Measurements from ENCODE around the gene ADCYAP1. TPM values are rescaled to one million over a fixed set of nuclear protein-coding genes. Genes with fewer than 3 reads are reported as not detected.

The ADCYAP1 gene
- polyA plus RNA-seq, 1 of the 3 experiments (the other 2 are of a cell fraction) = not detected

- ChIA-PET CTCF (no interaction called here), POLR2A (no interaction called here)
- H4K20me1 ChIP-seq (ENCODE audit: insufficient read depth) = no peaks in the 10 kb centered on the region
Observed at GRCh38 chr18:916562-916961, 11.9 kb downstream of the ADCYAP1 start.

GRCh38 chr18:919078-919477 lies 14.4 kb downstream of the ADCYAP1 start:
- Histone ChIP-seq H3F3A (replicated peaks; ENCODE audit: insufficient read depth) (no peaks in the 10 kb centered on the region), H3K9ac (no peak overlapping the region), H3K27me3 (ENCODE audit: insufficient read depth) (no peaks in the 10 kb centered on the region), H3K4me3 (ENCODE audit: low read depth in 2 of 2, low read length in 1 of 2) (no peak overlapping the region), H3K4me2 (no peak overlapping the region), H3K36me3 (replicated peaks in 1 of 2; ENCODE audit: control insufficient read depth in 1 of 2, insufficient read depth in 2 of 2, low read length in 1 of 2) (no peaks in the 10 kb centered on the region), H4K20me1 (ENCODE audit: insufficient read depth) (no peaks in the 10 kb centered on the region), H3K9me3 (no peaks in the 10 kb centered on the region), H3K79me2 (ENCODE audit: insufficient read depth) (no peaks in the 10 kb centered on the region), H2AFZ (ENCODE audit: low read depth) (no peak overlapping the region), H3K27ac (ENCODE audit: low read depth in 2 of 2, low read length in 1 of 2) (no peak overlapping the region), H3K4me1 (ENCODE audit: control insufficient read depth in 1 of 2, insufficient read depth in 2 of 2, low read depth in 1 of 2, low read length in 1 of 2) (no peaks in the 10 kb centered on the region), H3K9me2 (no peaks in the 10 kb centered on the region)
- POLR2A ChIA-PET = no interaction called here
- WGBS (ENCODE audit: low lambda C conversion rate) = 76% methylated on average over 2 of the region's 2 CpGs
- CTCF ChIA-PET = no interaction called here
- TF ChIP-seq RXRA (IDR thresholded peaks at IDR 0.05; ENCODE audit: borderline replicate concordance, low read depth) (no peak), ELF1 (IDR thresholded peaks at IDR 0.05) (no peak), FOSL2 (IDR thresholded peaks at IDR 0.05; ENCODE audit: borderline replicate concordance, low read depth) (no peak), MAX (IDR thresholded peaks at IDR 0.05; ENCODE audit: low read depth) (no peak), TAF1 (IDR thresholded peaks at IDR 0.05; ENCODE audit: borderline replicate concordance, low read depth, low read length) (no peak), ZBTB33 (IDR thresholded peaks at IDR 0.05; ENCODE audit: borderline replicate concordance, low read depth) (no peak), MEF2A (IDR thresholded peaks at IDR 0.05; ENCODE audit: borderline replicate concordance, low read depth) (no peak), USF2 (IDR thresholded peaks at IDR 0.05; ENCODE audit: borderline replicate concordance, low read depth, low read length) (no peak), EZH2phosphoT487 (IDR thresholded peaks at IDR 0.05; ENCODE audit: borderline replicate concordance, low read depth) (no peak), CHD2 (IDR thresholded peaks at IDR 0.05; ENCODE audit: low read length, partially characterized antibody) (no peak), TEAD4 (IDR thresholded peaks at IDR 0.05; ENCODE audit: borderline replicate concordance, insufficient read depth) (no peak), RAD21 (IDR thresholded peaks at IDR 0.05; ENCODE audit: low read length) (no peak), CTCF (IDR thresholded peaks at IDR 0.05) (no peak), GATA2 (CRISPR knock-in tag; IDR thresholded peaks at IDR 0.05) (no peak), RFX5 (IDR thresholded peaks at IDR 0.05; ENCODE audit: low read length) (no peak), FOXJ3 (CRISPR knock-in tag; IDR thresholded peaks at IDR 0.05) (no peak), SMC3 (IDR thresholded peaks at IDR 0.05; ENCODE audit: low read depth, low read length) (no peak), REST (IDR thresholded peaks at IDR 0.05; ENCODE audit: low read depth, low read length) (no peak), JUND (IDR thresholded peaks at IDR 0.05) (no peak), TCF12 (IDR thresholded peaks at IDR 0.05) (no peak)
- DNase-seq = no peak

More at GRCh38 chr18:916562-916961, 11.9 kb downstream of the ADCYAP1 start:
- WGBS (ENCODE audit: low lambda C conversion rate) = 4% methylated on average over 1 of the region's 1 CpG
- Histone ChIP-seq H3K4me3 (ENCODE audit: low read depth in 2 of 2, low read length in 1 of 2) (no peak overlapping the region), H3K9me3 (no peaks in the 10 kb centered on the region), H3K27ac (ENCODE audit: low read depth in 2 of 2, low read length in 1 of 2) (no peak overlapping the region), H2AFZ (ENCODE audit: low read depth) (no peak overlapping the region), H3K36me3 (replicated peaks in 1 of 2; ENCODE audit: control insufficient read depth in 1 of 2, insufficient read depth in 2 of 2, low read length in 1 of 2) (no peaks in the 10 kb centered on the region), H3K9ac (no peak overlapping the region), H3F3A (replicated peaks; ENCODE audit: insufficient read depth) (no peaks in the 10 kb centered on the region), H3K9me2 (no peaks in the 10 kb centered on the region), H3K79me2 (ENCODE audit: insufficient read depth) (no peaks in the 10 kb centered on the region), H3K4me2 (no peak overlapping the region), H3K27me3 (ENCODE audit: insufficient read depth) (0 out of 2 replicates have a peak, but pooled peaks cover 2% of the 10 kb centered on the region), H3K4me1 (ENCODE audit: control insufficient read depth in 1 of 2, insufficient read depth in 2 of 2, low read depth in 1 of 2, low read length in 1 of 2) (no peaks in the 10 kb centered on the region)
- no peak for DNase-seq
- no peak for TF ChIP-seq RCOR1 (IDR thresholded peaks at IDR 0.05; ENCODE audit: low read length)
- TF ChIP-seq SIN3A (IDR thresholded peaks at IDR 0.05; ENCODE audit: borderline replicate concordance, low read depth, low read length) = no peak
- no peak for TF ChIP-seq FOSL2 (IDR thresholded peaks at IDR 0.05; ENCODE audit: borderline replicate concordance, low read depth)

Measured in SK-N-SH (cell line).